AG09319 (cell line): Measurements from ENCODE around the gene SLC24A3.

Experiments used
- DNase-seq: peaks from one replicate; pipeline ENCODE4 v3.0.0-alpha.2; 2010; ENCODE audit warnings: low read depth; ENCODE audit errors: extremely low read depth
- CTCF ChIP-seq: IDR thresholded peaks from 2 replicates; pipeline ENCODE4 v1.5.1; 2011; ENCODE audit warnings: low read depth, mild to moderate bottlenecking, inconsistent platforms, low read length, moderate library complexity

Gene SLC24A3

GRCh38 chr20:19271879-19272651 lies 59.6 kb downstream of the SLC24A3 start:
- DNase-seq: no peak
- TF ChIP-seq CTCF: no peak

- no peak for TF ChIP-seq CTCF
- no peak for DNase-seq
Observed at GRCh38 chr20:19272976-19273654, 60.7 kb downstream of the SLC24A3 start.

- TF ChIP-seq CTCF: no peak
- no peak for DNase-seq
Observed at GRCh38 chr20:19274001-19274400, 61.6 kb downstream of the SLC24A3 start.

- DNase-seq: no peak
Observed at GRCh38 chr20:19274412-19275015, 62.1 kb downstream of the SLC24A3 start.

GRCh38 chr20:19275038-19275629 lies 62.7 kb downstream of the SLC24A3 start:
- no peak for DNase-seq
- TF ChIP-seq CTCF: no peak

More at GRCh38 chr20:19274412-19275015, 62.1 kb downstream of the SLC24A3 start:
- TF ChIP-seq CTCF: no peak

- TF ChIP-seq CTCF: no peak
Observed at GRCh38 chr20:19275630-19276071, 63.2 kb downstream of the SLC24A3 start.

More at GRCh38 chr20:19275630-19276071, 63.2 kb downstream of the SLC24A3 start:
- peak; percentile 42 for DNase-seq
